ENCODE measurements around the gene KIF6.

Gene KIF6, protein sequence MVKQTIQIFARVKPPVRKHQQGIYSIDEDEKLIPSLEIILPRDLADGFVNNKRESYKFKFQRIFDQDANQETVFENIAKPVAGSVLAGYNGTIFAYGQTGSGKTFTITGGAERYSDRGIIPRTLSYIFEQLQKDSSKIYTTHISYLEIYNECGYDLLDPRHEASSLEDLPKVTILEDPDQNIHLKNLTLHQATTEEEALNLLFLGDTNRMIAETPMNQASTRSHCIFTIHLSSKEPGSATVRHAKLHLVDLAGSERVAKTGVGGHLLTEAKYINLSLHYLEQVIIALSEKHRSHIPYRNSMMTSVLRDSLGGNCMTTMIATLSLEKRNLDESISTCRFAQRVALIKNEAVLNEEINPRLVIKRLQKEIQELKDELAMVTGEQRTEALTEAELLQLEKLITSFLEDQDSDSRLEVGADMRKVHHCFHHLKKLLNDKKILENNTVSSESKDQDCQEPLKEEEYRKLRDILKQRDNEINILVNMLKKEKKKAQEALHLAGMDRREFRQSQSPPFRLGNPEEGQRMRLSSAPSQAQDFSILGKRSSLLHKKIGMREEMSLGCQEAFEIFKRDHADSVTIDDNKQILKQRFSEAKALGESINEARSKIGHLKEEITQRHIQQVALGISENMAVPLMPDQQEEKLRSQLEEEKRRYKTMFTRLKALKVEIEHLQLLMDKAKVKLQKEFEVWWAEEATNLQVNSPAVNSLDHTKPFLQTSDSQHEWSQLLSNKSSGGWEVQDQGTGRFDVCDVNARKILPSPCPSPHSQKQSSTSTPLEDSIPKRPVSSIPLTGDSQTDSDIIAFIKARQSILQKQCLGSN

DNA sequence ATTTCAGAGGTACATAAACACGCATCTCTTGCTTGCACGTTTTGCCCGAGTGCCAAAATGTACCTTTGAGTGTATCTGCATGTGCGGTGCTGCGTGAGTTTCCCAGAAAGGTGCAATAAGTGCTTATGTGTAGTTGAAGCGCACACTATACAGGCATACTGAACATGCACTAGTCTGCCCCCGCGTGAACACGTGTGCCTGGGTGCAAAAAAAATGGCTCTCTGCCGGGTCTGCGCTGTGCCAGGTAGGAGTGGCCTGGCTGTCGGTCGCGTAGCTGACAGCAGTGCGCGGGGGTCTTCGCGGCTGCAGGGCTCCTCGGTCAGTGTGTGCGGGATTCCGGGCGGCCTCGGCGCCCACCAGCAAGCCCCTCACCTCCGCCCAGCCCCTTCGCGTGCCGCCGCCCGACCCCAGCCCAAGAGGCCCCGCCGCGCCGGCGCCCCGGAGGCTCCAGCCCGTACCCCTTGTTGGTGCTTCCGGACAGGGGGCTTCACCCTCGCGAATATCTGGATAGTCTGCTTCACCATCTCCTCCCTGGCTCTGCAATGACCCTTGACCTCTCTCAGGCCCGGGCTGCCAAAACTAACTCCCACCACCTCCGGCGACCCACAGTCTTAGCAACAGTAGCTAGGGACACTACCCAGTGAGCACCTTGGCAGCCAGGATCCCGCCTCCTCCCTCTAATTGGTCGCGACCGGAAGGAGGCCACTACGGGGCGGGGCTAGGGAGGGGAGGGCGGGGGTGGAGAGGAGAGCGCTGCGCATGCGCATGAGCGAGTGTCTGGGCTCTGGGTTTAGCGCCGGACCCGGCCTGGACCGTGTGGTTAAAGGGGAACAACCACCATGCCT is at the start of gene KIF6:
TSS of gene KIF6 (minus strand) at position 622 of the 845 bp plus-strand sequence. CDS start at position 524, 98 bp downstream.
- H3K9me2 ChIP-seq (replicated peaks; ENCODE audit: insufficient read depth, low read length): no peaks in the 10 kb centered on the region
- no peaks in the 10 kb centered on the region for H4K20me1 ChIP-seq (ENCODE audit: insufficient read depth, low read length)
- no peaks in the 10 kb centered on the region for H3K79me2 ChIP-seq (ENCODE audit: low read length)
- peak within 1 kb of the TSS; percentile 75 for H3K4me3 ChIP-seq (ENCODE audit: low read length)
- H3K4me2 ChIP-seq (ENCODE audit: low read depth, low read length): peak within 1 kb of the TSS; percentile 77
- peak; percentile 91 for DNase-seq
- no peaks in the 10 kb centered on the region for H3K36me3 ChIP-seq (replicated peaks; ENCODE audit: insufficient read depth, low read length)
- H2AFZ ChIP-seq (ENCODE audit: low read length): peak within 1 kb of the TSS; percentile 99
- H3K9ac ChIP-seq (ENCODE audit: low read length): peak within 1 kb of the TSS; percentile 52; the same call in 1 of the 2 replicates
- no peaks in the 10 kb centered on the region for H3K9me3 ChIP-seq (replicated peaks; ENCODE audit: insufficient read depth, low read length)
- no peaks in the 10 kb centered on the region for H3K4me1 ChIP-seq (ENCODE audit: low read length)
- TF ChIP-seq, protein P1, sequence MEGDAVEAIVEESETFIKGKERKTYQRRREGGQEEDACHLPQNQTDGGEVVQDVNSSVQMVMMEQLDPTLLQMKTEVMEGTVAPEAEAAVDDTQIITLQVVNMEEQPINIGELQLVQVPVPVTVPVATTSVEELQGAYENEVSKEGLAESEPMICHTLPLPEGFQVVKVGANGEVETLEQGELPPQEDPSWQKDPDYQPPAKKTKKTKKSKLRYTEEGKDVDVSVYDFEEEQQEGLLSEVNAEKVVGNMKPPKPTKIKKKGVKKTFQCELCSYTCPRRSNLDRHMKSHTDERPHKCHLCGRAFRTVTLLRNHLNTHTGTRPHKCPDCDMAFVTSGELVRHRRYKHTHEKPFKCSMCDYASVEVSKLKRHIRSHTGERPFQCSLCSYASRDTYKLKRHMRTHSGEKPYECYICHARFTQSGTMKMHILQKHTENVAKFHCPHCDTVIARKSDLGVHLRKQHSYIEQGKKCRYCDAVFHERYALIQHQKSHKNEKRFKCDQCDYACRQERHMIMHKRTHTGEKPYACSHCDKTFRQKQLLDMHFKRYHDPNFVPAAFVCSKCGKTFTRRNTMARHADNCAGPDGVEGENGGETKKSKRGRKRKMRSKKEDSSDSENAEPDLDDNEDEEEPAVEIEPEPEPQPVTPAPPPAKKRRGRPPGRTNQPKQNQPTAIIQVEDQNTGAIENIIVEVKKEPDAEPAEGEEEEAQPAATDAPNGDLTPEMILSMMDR (IDR thresholded peaks at IDR 0.05; ENCODE audit: low read length): no peak
- TF ChIP-seq EZH2 (optimal IDR thresholded peaks at IDR 0.05; ENCODE audit: low read depth, low read length) (no peak), EZH2phosphoT487 (IDR thresholded peaks at IDR 0.05; ENCODE audit: low read length) (no peak)
- H3F3A ChIP-seq (ENCODE audit: insufficient read depth, low read length): no peaks in the 10 kb centered on the region
- no peaks in the 10 kb centered on the region for H3K27me3 ChIP-seq (replicated peaks; ENCODE audit: insufficient read depth, low read length)
- no peak within 1 kb of the TSS for H3K27ac ChIP-seq (ENCODE audit: low read length)

DNA sequence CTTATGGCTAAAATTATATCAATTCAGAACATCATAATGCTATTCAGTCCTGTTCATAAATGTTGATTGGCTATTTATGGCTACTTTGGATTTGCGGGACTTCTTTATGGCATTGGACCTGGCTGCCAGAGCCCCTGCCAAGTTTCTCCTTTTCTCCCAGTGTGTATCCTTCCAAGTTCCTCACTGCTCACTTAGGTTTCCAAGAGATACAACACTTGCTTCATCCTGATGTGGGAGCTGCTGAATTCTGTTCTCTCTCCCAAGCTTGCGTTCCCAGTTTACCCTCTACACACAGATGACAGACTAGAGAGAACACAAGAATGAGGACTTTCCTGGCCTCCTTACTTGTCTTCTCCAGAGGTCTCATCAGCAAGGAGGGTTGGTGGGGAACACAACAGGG is 48.6 kb upstream of the KIF6 start:
- Histone ChIP-seq H3K9me2 (replicated peaks; ENCODE audit: insufficient read depth, low read length) (no peaks in the 10 kb centered on the region), H3K4me3 (ENCODE audit: low read length) (no peak overlapping the region), H3K9me3 (replicated peaks; ENCODE audit: insufficient read depth, low read length) (no peaks in the 10 kb centered on the region), H3K27ac (ENCODE audit: low read length) (no peak overlapping the region), H3K36me3 (replicated peaks; ENCODE audit: insufficient read depth, low read length) (no peaks in the 10 kb centered on the region), H2AFZ (ENCODE audit: low read length) (no peak overlapping the region), H3K4me1 (ENCODE audit: low read length) (no peaks in the 10 kb centered on the region), H4K20me1 (ENCODE audit: insufficient read depth, low read length) (no peaks in the 10 kb centered on the region), H3F3A (ENCODE audit: insufficient read depth, low read length) (no peaks in the 10 kb centered on the region), H3K27me3 (replicated peaks; ENCODE audit: insufficient read depth, low read length) (no peaks in the 10 kb centered on the region), H3K79me2 (ENCODE audit: low read length) (no peaks in the 10 kb centered on the region), H3K9ac (ENCODE audit: low read length) (no peak overlapping the region), H3K4me2 (ENCODE audit: low read depth, low read length) (no peak overlapping the region)
- TF ChIP-seq EZH2phosphoT487 (IDR thresholded peaks at IDR 0.05; ENCODE audit: low read length) (no peak), EZH2 (optimal IDR thresholded peaks at IDR 0.05; ENCODE audit: low read depth, low read length) (no peak)
- TF ChIP-seq, protein P1 (IDR thresholded peaks at IDR 0.05; ENCODE audit: low read length): no peak
- no peak for DNase-seq

DNA sequence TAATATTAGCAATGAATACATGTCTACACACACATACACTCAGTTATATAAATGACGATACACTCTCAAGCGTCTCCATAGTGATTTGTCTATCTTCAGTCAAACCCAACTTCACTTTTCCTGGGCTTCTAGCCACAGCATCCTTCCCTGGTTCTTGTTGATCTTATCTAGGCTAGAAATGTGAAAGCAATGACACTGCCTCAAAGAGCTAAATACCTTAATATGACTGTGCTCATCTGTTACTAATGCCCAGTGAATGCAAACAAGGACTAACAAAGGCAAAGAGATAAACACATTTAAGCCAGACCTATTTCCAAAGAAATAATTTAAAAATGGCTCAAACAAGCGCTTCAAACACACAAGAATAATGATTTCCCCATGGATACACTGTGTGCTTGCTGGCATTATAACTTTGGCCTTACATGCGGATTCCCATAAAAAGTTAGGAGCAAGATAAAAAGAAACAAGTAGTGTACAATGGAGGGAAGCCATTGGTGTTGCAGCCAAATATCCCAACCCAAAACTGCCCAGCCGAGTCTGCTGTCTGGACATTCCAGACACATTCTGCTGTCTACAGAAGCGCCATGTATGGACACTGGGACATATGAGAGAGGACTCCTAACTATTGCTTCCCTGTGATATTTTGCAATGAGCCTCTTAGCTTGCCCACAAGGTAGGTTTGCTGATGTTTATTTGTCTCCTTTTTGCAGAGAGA is 47.5 kb upstream of the KIF6 start:
- DNase-seq: no peak
- no peak overlapping the region for H3K4me2 ChIP-seq (ENCODE audit: low read depth, low read length)
- H3K9me2 ChIP-seq (replicated peaks; ENCODE audit: insufficient read depth, low read length): no peaks in the 10 kb centered on the region
- H3K9me3 ChIP-seq (replicated peaks; ENCODE audit: insufficient read depth, low read length): no peaks in the 10 kb centered on the region
- no peaks in the 10 kb centered on the region for H3K79me2 ChIP-seq (ENCODE audit: low read length)
- H2AFZ ChIP-seq (ENCODE audit: low read length): no peak overlapping the region
- H3K4me1 ChIP-seq (ENCODE audit: low read length): no peaks in the 10 kb centered on the region
- H4K20me1 ChIP-seq (ENCODE audit: insufficient read depth, low read length): no peaks in the 10 kb centered on the region
- H3K27me3 ChIP-seq (replicated peaks; ENCODE audit: insufficient read depth, low read length): no peaks in the 10 kb centered on the region
- TF ChIP-seq, protein P1 (IDR thresholded peaks at IDR 0.05; ENCODE audit: low read length): no peak
- TF ChIP-seq EZH2 (optimal IDR thresholded peaks at IDR 0.05; ENCODE audit: low read depth, low read length): no peak
- TF ChIP-seq EZH2phosphoT487 (IDR thresholded peaks at IDR 0.05; ENCODE audit: low read length): no peak
- no peak overlapping the region for H3K4me3 ChIP-seq (ENCODE audit: low read length)
- no peak overlapping the region for H3K9ac ChIP-seq (ENCODE audit: low read length)
- H3F3A ChIP-seq (ENCODE audit: insufficient read depth, low read length): no peaks in the 10 kb centered on the region
- H3K36me3 ChIP-seq (replicated peaks; ENCODE audit: insufficient read depth, low read length): no peaks in the 10 kb centered on the region
- no peak overlapping the region for H3K27ac ChIP-seq (ENCODE audit: low read length)
